GM21825 (cell line): ENCODE results near the gene TIMM17A.
"Not testable (repeated sequence)": the region's sequence is repeated elsewhere in the genome, so short reads cannot be mapped to it uniquely, and the experiment has no call there.

Experiments used
- ATAC-seq: cut with Tn5 transposase; IDR thresholded peaks from one replicate; pipeline ENCODE4 v1.9.1; 2021; ENCODE audit warnings: mild to moderate bottlenecking, moderate library complexity; ENCODE audit not compliant: unreplicated experiment

Gene TIMM17A

GRCh38 chr1:201939574-201939973, 15.7 kb upstream of the TIMM17A start:
- ATAC-seq = no peak

GRCh38 chr1:201940316-201940715, 15.0 kb upstream of the TIMM17A start:
- ATAC-seq = not testable (repeated sequence)

GRCh38 chr1:201941420-201942128, 13.7 kb upstream of the TIMM17A start:
- no peak for ATAC-seq

GRCh38 chr1:201942129-201942495, 13.2 kb upstream of the TIMM17A start:
- no peak for ATAC-seq

GRCh38 chr1:201944002-201944401, 11.3 kb upstream of the TIMM17A start:
- no peak for ATAC-seq

GRCh38 chr1:201944639-201945038, 10.7 kb upstream of the TIMM17A start:
- no peak for ATAC-seq

- no peak for ATAC-seq
These were observed 10.1 kb upstream of the TIMM17A start for GRCh38 chr1:201945157-201945556.

- ATAC-seq = no peak
These were observed 9.5 kb upstream of the TIMM17A start for GRCh38 chr1:201945863-201946223.

GRCh38 chr1:201946224-201946908, 8.9 kb upstream of the TIMM17A start, which contains the start of gene LMOD1:
LMOD1 (minus strand) TSS chr1:201946548; CDS start chr1:201946340, 208 bp downstream.
- ATAC-seq = no peak

GRCh38 chr1:201947697-201948008, 7.7 kb upstream of the TIMM17A start:
- no peak for ATAC-seq

GRCh38 chr1:201949491-201949890, 5.8 kb upstream of the TIMM17A start:
- no peak for ATAC-seq

GRCh38 chr1:201954263-201955008, 867 bp upstream of the TIMM17A start:
- no peak for ATAC-seq

GRCh38 chr1:201955729-201956143, 433 bp downstream of the TIMM17A start:
- peak; percentile 1 for ATAC-seq

- no peak for ATAC-seq
These were observed 3.0 kb downstream of the TIMM17A start for GRCh38 chr1:201958348-201958747.

- ATAC-seq = not testable (repeated sequence)
These were observed 7.1 kb downstream of the TIMM17A start for GRCh38 chr1:201962382-201962781.

- no peak for ATAC-seq
These were observed 9.0 kb downstream of the TIMM17A start for GRCh38 chr1:201964261-201964660.

- no peak for ATAC-seq
These were observed 10.9 kb downstream of the TIMM17A start for GRCh38 chr1:201966171-201966570.

GRCh38 chr1:201968202-201968925, 13.1 kb downstream of the TIMM17A start:
- no peak for ATAC-seq

- ATAC-seq = no peak
These were observed 15.2 kb downstream of the TIMM17A start for GRCh38 chr1:201970334-201971159.

GRCh38 chr1:201982082-201982622, 26.8 kb downstream of the TIMM17A start:
- peak; percentile 13 for ATAC-seq
